ENCODE measurements around the gene FABP7. TPM values are rescaled to one million over a fixed set of nuclear protein-coding genes. Genes with fewer than 3 reads are reported as not detected.

The FABP7 gene
- total and polyA plus RNA-seq, 2 of the 13 experiments (the other 11 are each of a cell fraction or from before 2014, with no cell fraction given): not detected

- TF ChIP-seq ZBTB33 (CRISPR knock-in tag; IDR thresholded peaks at IDR 0.05): peak; percentile 20
- peak; percentile 100 for TF ChIP-seq ZNF501 (CRISPR knock-in tag; IDR thresholded peaks at IDR 0.05)
- TF ChIP-seq ELF4 (CRISPR knock-in tag; IDR thresholded peaks at IDR 0.05; ENCODE audit: borderline replicate concordance): peak; percentile 14; the same call in 1 of the 2 replicates
- TF ChIP-seq CBX2 (IDR thresholded peaks at IDR 0.05; ENCODE audit: low read depth, low read length): no peak
- no peak; the same call in 1 of the 2 replicates for TF ChIP-seq CBX2 (CRISPR knock-in tag; IDR thresholded peaks at IDR 0.05; ENCODE audit: low read depth)
- TF ChIP-seq CERS6 (CRISPR knock-in tag; IDR thresholded peaks at IDR 0.05): no peak
- no peak for TF ChIP-seq HDAC6 (IDR thresholded peaks at IDR 0.05; ENCODE audit: low read depth, low read length)
- peak; percentile 26; the same call in 1 of the 2 replicates for TF ChIP-seq ZNF275 (CRISPR knock-in tag; IDR thresholded peaks at IDR 0.05; ENCODE audit: borderline replicate concordance)
- peak; percentile 67; the same call in 1 of the 2 replicates for TF ChIP-seq SATB2 (CRISPR knock-in tag; IDR thresholded peaks at IDR 0.05)
- no peak for TF ChIP-seq TCF7L2 (IDR thresholded peaks at IDR 0.05; ENCODE audit: low read depth, low read length)
- peak; percentile 86 for TF ChIP-seq HDAC2 (CRISPR knock-in tag; IDR thresholded peaks at IDR 0.05)
- TF ChIP-seq NFIC (IDR thresholded peaks at IDR 0.05; ENCODE audit: low read length): no peak
- no peak for TF ChIP-seq ZBTB40 (IDR thresholded peaks at IDR 0.05)
- peak; percentile 87 for TF ChIP-seq ZBTB40 (CRISPR knock-in tag; IDR thresholded peaks at IDR 0.05)
- peak; percentile 95; the same call in 1 of the 2 replicates for TF ChIP-seq KLF13 (CRISPR knock-in tag; IDR thresholded peaks at IDR 0.05)
Observed at GRCh38 chr6:122789182-122790027, 9.9 kb downstream of the FABP7 start, which contains the start of gene SMPDL3A (continued).
